GM12873 (cell line): Measurements from ENCODE around the gene NNT.

Experiments used
- CTCF ChIP-seq: IDR thresholded peaks from 2 replicates; pipeline ENCODE4 v1.5.1; 2012; ENCODE audit warnings: low read depth, mild to moderate bottlenecking, moderate library complexity, low read length, control low read depth; ENCODE audit not compliant: insufficient read depth; ENCODE audit errors: missing control alignments

Gene NNT

GRCh38 chr5:43606351-43606750 is 3.4 kb downstream of the NNT start:
- TF ChIP-seq CTCF = no peak

- TF ChIP-seq CTCF = no peak
Observed at GRCh38 chr5:43608406-43608805, 5.4 kb downstream of the NNT start.

- peak; percentile 60 for TF ChIP-seq CTCF
Observed at GRCh38 chr5:43609752-43610151, 6.8 kb downstream of the NNT start.

- TF ChIP-seq CTCF = no peak
Observed at GRCh38 chr5:43613370-43613769, 10.4 kb downstream of the NNT start.

GRCh38 chr5:43615445-43616184 is 12.6 kb downstream of the NNT start:
- TF ChIP-seq CTCF = no peak

DNA sequence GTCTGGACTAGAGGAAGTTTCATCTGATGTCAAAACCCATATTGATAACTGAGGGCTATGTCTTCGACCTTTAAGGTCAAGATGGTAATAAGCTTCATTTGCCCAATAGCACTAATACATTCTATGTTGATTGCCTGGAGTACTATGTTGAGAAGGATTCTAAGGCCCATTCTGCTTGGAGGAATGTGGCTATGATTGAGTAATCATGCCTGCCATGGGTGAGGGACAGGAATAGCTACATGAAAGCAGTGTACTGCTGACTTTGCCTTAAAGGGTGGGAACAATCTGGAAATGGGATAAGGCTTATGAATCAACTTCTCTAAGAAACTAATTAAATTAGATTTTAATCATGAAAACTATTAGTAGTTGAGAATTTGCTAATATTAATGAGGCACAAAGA is 13.6 kb downstream of the NNT start:
- no peak for TF ChIP-seq CTCF

DNA sequence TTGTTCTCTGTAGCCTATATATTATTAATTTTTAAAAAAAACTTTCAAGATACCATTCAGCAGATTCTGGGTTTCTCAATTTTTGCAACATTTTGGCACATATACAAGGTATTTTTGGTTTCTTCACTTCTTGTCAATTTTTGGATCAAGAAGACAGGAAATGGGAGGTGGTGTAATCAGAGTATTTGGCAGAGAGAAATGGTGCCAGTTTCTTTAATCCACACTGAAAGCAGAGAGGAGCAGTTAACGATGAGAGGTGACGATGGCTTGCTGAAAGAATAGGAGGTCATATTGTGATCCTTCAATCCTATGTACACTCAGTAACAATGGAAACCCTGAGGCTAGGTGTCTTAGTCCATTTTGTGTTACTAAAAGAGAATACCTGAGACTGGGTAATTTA is 16.4 kb downstream of the NNT start:
- no peak for TF ChIP-seq CTCF
